Osteocyte (in vitro differentiated cells): ENCODE results near the gene GPC3. TPM values are rescaled to one million over a fixed set of nuclear protein-coding genes. Genes with fewer than 3 reads are reported as not detected.

Experiments
- DNase-seq: peaks from one replicate; pipeline ENCODE4 v3.0.0; 2021; ENCODE audit warnings: mixed read lengths; ENCODE audit not compliant: unreplicated experiment; ENCODE audit errors: extremely low spot score
- H3K27ac Mint-ChIP-seq: one replicate; pipeline ENCODE4 v1.8.0; 2021; ENCODE audit warnings: mild to moderate bottlenecking, mixed read lengths; ENCODE audit not compliant: unreplicated experiment
- H3K27me3 Mint-ChIP-seq: one replicate; pipeline ENCODE4 v1.8.0; 2021; ENCODE audit warnings: mixed read lengths; ENCODE audit not compliant: unreplicated experiment
- H3K36me3 Mint-ChIP-seq: one replicate; pipeline ENCODE4 v1.8.0; 2021; ENCODE audit warnings: mixed read lengths; ENCODE audit not compliant: unreplicated experiment
- H3K4me1 Mint-ChIP-seq: one replicate; pipeline ENCODE4 v1.8.0; 2021; ENCODE audit warnings: mixed read lengths; ENCODE audit not compliant: unreplicated experiment
- H3K4me3 Mint-ChIP-seq: one replicate; pipeline ENCODE4 v1.8.0; 2021; ENCODE audit warnings: mild to moderate bottlenecking, moderate library complexity, mixed read lengths; ENCODE audit not compliant: unreplicated experiment
- H3K9me3 Mint-ChIP-seq: one replicate; pipeline ENCODE4 v1.8.0; 2021; ENCODE audit warnings: mixed read lengths; ENCODE audit not compliant: unreplicated experiment
- total RNA-seq: library from RNA; stranded (reverse); gene quantifications from 2 replicates; pipeline ENCODE4 v1.2.1, GENCODE V29; 2021
- TF ChIP-seq, protein P1 (sequence below): fragments of 200-600 bp; sonication (generic); IDR thresholded peaks from 2 replicates; pipeline ENCODE4 v1.5.0; 2021; ENCODE audit warnings: antibody characterized with exemption, mild to moderate bottlenecking, moderate library complexity

GPC3 gene
- total RNA-seq, 1 donor from 2014 or later = 19.6 TPM

DNA sequence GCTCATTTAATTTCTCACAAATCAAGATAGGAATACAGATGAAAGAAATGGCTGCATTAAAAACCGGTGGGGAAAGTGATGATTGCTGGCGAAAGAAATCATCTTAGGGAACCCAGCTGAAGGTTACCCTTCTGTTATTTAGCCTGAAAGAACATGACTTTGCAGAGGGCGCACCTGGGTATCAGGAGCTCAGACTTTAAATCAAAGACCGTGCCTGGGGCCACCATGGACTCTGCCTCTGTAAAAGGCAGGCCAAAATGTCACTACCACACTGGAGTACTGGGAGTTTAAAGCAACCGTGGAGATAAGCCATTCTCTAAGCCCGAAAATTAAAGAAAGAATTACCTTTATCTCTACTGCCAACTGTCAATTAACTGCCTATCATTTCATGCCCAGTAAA, 24.3 kb downstream of the GPC3 start:
- no peaks in the 10 kb centered on the region for H3K4me1 Mint-ChIP-seq
- H3K36me3 Mint-ChIP-seq = no peaks in the 10 kb centered on the region
- H3K27me3 Mint-ChIP-seq = peaks cover 3% of the 10 kb centered on the region
- H3K9me3 Mint-ChIP-seq = no peaks in the 10 kb centered on the region
- no peak overlapping the region for H3K27ac Mint-ChIP-seq
- TF ChIP-seq, protein P1, sequence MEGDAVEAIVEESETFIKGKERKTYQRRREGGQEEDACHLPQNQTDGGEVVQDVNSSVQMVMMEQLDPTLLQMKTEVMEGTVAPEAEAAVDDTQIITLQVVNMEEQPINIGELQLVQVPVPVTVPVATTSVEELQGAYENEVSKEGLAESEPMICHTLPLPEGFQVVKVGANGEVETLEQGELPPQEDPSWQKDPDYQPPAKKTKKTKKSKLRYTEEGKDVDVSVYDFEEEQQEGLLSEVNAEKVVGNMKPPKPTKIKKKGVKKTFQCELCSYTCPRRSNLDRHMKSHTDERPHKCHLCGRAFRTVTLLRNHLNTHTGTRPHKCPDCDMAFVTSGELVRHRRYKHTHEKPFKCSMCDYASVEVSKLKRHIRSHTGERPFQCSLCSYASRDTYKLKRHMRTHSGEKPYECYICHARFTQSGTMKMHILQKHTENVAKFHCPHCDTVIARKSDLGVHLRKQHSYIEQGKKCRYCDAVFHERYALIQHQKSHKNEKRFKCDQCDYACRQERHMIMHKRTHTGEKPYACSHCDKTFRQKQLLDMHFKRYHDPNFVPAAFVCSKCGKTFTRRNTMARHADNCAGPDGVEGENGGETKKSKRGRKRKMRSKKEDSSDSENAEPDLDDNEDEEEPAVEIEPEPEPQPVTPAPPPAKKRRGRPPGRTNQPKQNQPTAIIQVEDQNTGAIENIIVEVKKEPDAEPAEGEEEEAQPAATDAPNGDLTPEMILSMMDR = no peak
- DNase-seq = no peak
- H3K4me3 Mint-ChIP-seq = no peak overlapping the region

DNA sequence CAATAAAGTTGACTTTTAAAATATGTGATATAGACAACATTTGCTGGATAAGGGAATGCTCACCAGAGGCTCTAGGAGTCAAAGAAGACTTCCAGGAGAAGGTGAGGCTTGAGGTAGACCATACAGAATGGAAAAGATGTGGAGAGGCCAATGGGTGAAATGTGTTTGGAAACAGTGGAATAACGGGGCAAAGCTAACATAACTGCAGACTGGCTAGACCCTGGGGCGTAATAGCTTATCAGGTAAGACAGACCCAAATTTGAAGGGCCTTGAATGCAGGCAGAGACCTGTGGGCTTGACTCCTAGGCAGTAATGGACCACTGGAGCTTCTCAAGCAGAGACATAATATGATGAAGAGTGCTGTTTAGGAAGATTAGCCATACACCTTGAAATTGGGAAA, 25.4 kb downstream of the GPC3 start:
- Mint-ChIP-seq H3K27me3 (peaks cover 7% of the 10 kb centered on the region), H3K36me3 (no peaks in the 10 kb centered on the region), H3K27ac (no peak overlapping the region), H3K9me3 (peaks cover 4% of the 10 kb centered on the region), H3K4me1 (no peaks in the 10 kb centered on the region), H3K4me3 (no peak overlapping the region)
- no peak for DNase-seq
- TF ChIP-seq, protein P1 = no peak

DNA sequence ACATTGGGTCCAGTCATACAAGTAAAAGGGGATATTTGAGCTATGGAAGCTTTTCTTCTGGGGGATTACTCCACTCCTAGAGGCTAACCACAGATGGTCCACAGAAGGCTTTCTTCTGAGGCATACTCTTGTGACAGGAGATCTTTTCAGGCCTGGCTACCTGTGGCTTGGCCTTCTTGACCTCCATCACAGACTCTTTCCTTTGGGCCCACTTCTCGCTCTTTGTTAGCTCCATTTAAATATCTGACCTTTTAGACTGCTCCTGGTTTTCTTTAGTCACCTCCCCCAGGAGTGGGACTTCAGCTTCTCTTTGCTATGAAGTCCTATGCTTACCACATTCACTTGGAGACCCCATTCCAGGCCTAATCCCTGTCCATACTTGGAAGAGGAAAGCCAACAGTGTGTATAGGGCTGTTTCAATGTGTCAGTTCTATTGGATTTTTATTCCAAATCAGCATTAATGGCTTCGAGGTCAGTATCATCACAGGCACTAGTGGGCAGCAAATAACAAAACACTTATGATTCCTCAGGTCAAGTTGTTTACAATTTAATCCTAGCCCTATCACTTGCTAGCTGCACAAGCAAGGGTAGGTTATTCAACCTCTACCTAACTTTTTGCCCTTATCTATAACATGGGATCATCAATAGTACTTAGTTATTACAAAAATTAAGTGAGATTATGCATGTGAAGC, 26.3 kb downstream of the GPC3 start:
- Mint-ChIP-seq H3K36me3 (no peaks in the 10 kb centered on the region), H3K4me3 (no peak overlapping the region), H3K4me1 (no peaks in the 10 kb centered on the region), H3K27me3 (peaks cover 7% of the 10 kb centered on the region), H3K9me3 (peaks cover 4% of the 10 kb centered on the region), H3K27ac (no peak overlapping the region)
- no peak for DNase-seq
- TF ChIP-seq, protein P1 = peak; percentile 36

DNA sequence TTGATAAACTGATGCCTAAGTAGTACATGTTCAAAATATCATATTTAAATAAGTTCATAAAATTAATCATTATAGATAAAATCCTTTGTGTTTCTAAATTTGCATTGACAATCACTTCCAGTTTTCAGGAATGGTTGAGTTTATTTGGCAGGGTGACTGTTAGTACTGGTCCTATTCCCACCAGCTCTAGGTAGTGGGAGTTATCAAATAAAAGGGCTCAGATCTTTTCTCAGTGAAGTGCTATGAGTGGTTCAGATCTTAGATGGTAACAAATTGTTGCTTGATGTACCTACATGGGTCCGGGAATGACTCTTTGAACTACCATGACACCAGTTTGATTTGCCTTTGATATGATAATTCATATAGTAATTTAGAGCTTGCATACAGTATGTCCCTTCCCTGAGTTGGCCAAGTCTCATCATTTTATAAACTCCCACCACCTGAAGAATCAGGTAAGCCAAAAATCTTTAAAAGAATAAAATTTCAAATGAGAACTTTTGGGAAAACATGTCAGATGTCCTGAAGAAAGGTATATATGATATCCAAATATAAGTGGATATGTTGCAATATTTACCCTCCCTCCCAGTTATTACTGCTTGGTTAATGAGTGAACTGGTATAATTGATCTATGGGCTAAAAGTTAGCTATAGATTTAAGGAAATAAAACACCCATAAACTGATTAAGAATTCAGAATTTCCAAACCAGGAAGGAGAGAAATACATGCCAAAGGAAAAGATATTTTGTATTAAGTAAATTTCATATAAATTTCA, 28.6 kb downstream of the GPC3 start:
- H3K4me1 Mint-ChIP-seq = no peaks in the 10 kb centered on the region
- H3K36me3 Mint-ChIP-seq = no peaks in the 10 kb centered on the region

More for the DNA sequence above, 28.6 kb downstream of the GPC3 start:
- no peak for DNase-seq
- Mint-ChIP-seq H3K9me3 (peaks cover 12% of the 10 kb centered on the region), H3K27me3 (peaks cover 7% of the 10 kb centered on the region), H3K27ac (no peak overlapping the region), H3K4me3 (no peak overlapping the region)
- TF ChIP-seq, protein P1 = no peak
